Brain microvascular endothelial cell (primary cell): ENCODE data around the gene GNG11.
"Not testable (repeated sequence)": the region's sequence is repeated elsewhere in the genome, so short reads cannot be mapped to it uniquely, and the experiment has no call there.

ENCODE experiments used
- DNase-seq: peaks from one replicate; pipeline ENCODE4 v3.0.0-alpha.2; 2020
- H3K27ac ChIP-seq: fragments of 250-450 bp; sonication (Bioruptor Pico); 2 replicates; pipeline ENCODE4 v1.5.1; 2020; ENCODE audit warnings: mild to moderate bottlenecking, moderate library complexity
- H3K27me3 ChIP-seq: fragments of 250-450 bp; sonication (Bioruptor Pico); replicated peaks from 2 replicates; pipeline ENCODE4 v1.5.1; 2020; ENCODE audit warnings: mild to moderate bottlenecking
- H3K36me3 ChIP-seq: fragments of 250-450 bp; sonication (Bioruptor Pico); replicated peaks from 2 replicates; pipeline ENCODE4 v1.5.1; 2020; ENCODE audit warnings: mild to moderate bottlenecking
- H3K4me3 ChIP-seq: 2 replicates; pipeline ENCODE4 v1.5.1; 2011; ENCODE audit warnings: low read depth, mild to moderate bottlenecking, control low read depth, low read length, moderate library complexity
- in situ Hi-C: cut with HindIII; loops from 2 replicates; pipeline ENCODE4 v1.10.0; 2017; ENCODE audit warnings: low sequenced_read_pairs, low pct_ligation_motif_present
- TF ChIP-seq, protein P1 (sequence below): IDR thresholded peaks from 2 replicates; pipeline ENCODE4 v1.5.1; 2011; ENCODE audit warnings: low read depth, mild to moderate bottlenecking, moderate library complexity, low read length, control low read depth, inconsistent platforms; ENCODE audit errors: missing control alignments

Gene GNG11

DNA sequence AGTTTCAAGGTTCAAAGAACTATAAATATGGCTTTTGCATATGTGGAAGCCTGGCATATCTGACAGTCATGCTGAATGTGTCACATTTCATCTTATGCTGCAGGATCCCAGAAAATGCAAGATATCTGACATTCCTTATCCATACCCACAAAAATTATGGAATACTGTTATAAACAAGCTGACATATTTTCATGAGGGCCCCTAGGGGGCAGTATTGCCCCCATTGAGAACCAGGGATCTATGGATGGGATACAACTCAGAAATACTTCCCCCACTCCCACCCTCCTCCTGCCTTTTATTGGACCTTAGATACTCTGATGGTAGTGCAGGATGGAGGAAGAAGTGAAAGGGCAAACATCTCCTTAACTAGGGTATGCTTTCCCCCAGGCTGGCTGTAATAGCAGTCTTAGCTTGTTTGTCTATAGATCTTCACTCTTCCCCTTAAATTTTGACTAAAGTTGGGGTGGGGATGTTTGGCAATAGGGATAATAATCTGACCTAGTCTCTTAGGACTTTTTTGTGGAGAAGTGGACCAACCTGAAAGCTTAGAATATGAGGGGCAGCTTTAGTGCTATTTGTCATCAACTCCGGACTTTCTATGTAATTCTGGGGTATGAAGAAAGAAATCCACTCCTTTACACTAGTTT lies 18.6 kb upstream of the GNG11 start:
- no peaks in the 10 kb centered on the region for H3K27me3 ChIP-seq
- in situ Hi-C loops: no loop called here
- TF ChIP-seq, protein P1, sequence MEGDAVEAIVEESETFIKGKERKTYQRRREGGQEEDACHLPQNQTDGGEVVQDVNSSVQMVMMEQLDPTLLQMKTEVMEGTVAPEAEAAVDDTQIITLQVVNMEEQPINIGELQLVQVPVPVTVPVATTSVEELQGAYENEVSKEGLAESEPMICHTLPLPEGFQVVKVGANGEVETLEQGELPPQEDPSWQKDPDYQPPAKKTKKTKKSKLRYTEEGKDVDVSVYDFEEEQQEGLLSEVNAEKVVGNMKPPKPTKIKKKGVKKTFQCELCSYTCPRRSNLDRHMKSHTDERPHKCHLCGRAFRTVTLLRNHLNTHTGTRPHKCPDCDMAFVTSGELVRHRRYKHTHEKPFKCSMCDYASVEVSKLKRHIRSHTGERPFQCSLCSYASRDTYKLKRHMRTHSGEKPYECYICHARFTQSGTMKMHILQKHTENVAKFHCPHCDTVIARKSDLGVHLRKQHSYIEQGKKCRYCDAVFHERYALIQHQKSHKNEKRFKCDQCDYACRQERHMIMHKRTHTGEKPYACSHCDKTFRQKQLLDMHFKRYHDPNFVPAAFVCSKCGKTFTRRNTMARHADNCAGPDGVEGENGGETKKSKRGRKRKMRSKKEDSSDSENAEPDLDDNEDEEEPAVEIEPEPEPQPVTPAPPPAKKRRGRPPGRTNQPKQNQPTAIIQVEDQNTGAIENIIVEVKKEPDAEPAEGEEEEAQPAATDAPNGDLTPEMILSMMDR: peak; percentile 86

DNA sequence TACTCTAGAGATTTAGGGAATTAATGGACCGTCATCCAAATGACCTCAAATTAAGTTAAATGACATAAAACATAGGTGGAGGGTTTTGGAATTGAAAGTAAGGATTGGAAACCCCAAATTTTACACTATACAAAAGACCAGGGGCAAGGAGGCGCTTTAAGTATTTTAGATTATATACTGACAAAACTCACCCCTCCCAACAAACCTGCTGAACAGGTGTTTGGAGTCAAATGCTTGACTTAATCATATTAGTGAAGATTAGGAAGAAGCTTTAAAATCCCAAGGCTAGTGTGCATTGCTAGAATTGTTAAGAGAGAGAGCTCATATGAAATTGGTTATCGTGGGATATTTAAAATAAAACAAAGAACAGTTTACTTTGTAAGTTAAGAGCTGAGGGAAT lies 15.3 kb upstream of the GNG11 start, which contains the start of gene GNGT1:
Gene GNGT1, plus strand, starts transcription at position 301 of the 400 bp plus-strand sequence. CDS start 180 bp downstream, outside the sequence.
- Histone ChIP-seq H3K27ac (no peak within 1 kb of the TSS), H3K27me3 (no peaks in the 10 kb centered on the region), H3K4me3 (no peak within 1 kb of the TSS), H3K36me3 (no peaks in the 10 kb centered on the region)
- DNase-seq: no peak
- TF ChIP-seq, protein P1: no peak
- in situ Hi-C loops: no loop called here

More for the DNA sequence above, 18.6 kb upstream of the GNG11 start:
- no peak for DNase-seq
- H3K27ac ChIP-seq: no peak overlapping the region
- H3K4me3 ChIP-seq: no peak overlapping the region
- no peaks in the 10 kb centered on the region for H3K36me3 ChIP-seq

DNA sequence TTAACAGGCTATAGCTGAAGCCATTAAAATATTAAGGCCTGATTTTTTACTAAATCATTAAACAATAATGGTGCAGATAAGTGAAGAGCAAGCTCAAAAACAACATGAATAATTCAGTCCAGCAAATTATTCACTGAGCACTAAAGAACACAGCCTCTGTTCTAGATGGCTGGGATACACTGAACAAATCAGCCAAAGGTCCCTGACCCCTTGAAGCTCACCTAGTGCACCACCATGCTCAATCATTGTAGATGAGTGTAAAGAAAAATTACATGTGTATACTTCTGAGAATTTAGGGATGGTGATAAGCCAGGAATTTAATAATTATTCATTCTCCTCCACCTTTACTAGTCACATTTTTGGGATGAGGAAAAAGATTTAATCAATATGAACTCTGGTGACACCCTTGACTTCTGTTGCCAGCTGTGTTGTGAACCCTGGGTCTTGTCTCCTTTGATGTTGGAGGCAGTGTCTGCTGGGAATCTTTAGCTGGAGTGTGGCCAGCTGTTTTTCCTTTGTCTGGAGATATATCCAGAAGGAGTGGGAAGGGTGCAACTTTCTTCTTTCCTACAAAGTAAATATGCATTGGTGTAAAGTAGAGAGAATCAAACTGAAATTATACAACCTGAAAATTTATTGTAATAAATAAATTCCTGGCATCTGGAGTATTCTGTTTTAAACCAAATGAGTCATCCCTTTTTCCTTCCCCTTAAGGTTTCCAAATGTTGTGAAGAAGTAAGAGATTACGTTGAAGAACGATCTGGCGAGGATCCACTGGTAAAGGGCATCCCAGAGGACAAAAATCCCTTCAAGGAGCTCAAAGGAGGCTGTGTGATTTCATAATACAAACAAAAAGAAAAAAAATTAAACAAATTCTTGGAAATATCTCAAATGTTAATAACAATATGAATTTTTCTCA lies 11.2 kb upstream of the GNG11 start:
- in situ Hi-C loops: no loop called here
- no peak for DNase-seq
- TF ChIP-seq, protein P1: no peak
- no peaks in the 10 kb centered on the region for H3K27me3 ChIP-seq
- H3K36me3 ChIP-seq: no peaks in the 10 kb centered on the region
- H3K27ac ChIP-seq: no peak overlapping the region
- no peak overlapping the region for H3K4me3 ChIP-seq

DNA sequence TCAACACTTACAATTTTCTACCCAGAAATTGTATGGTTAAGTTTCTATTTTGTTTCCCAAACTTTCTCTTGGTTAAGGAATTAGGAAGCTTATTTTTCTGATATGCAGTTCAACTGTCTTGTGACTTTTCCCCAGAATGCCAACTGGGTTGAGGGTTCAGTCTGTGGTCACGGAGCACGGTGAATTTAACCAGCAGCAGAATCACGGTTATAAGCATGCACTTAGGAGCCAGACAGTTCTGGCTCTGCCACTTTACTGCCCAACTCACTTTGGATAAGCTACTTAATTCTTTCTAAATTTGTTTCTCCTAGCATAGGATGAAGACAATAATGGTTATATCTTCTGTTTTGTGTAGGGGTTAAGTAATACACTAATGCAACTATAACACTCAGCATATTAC lies 10.3 kb upstream of the GNG11 start:
- H3K27ac ChIP-seq, H3K27me3 ChIP-seq, H3K36me3 ChIP-seq, in situ Hi-C loops, DNase-seq, H3K4me3 ChIP-seq: not testable (repeated sequence)

DNA sequence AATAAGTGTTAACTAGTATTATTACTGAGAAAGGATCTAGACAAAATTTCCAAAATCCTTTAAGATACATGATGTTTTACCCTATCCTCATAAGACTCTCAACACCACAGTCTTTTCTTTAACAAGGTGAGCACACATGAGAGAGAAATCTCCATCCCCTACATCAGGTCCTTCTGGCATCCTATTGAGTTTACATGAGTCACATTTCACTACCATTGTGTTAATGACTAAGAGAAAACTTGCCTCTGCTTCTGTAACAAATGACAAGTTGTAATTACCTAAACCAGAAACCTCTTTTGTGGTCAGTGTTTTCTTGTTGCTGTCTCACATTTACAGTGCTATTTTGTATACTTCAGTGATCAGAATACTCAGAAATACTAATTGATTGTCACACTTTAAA lies 9.9 kb upstream of the GNG11 start:
- H3K36me3 ChIP-seq, in situ Hi-C loops, DNase-seq, H3K27ac ChIP-seq, H3K27me3 ChIP-seq, H3K4me3 ChIP-seq: not testable (repeated sequence)

DNA sequence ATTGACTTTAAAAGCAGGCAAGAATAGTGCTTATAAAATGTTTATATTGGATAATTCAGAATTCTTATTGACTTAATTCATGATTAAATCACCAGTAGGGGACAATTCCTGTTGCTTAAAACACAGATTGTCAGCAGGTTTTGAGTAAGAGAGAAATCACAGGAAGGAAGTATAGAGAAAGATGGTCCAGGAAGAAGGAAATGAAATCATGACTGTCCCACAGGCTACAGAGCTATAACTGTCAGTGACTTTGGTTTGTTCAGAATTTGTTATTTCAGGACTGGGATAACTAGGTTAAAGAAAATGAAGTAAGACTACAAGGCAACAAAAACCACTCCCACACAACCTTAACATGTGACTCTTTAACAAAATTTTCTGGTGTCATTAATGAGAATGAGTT lies 8.3 kb upstream of the GNG11 start:
- TF ChIP-seq, protein P1: no peak
- no peak for DNase-seq
- Histone ChIP-seq H3K27me3 (no peaks in the 10 kb centered on the region), H3K27ac (no peak overlapping the region), H3K36me3 (no peaks in the 10 kb centered on the region), H3K4me3 (no peak overlapping the region)
- in situ Hi-C loops: no loop called here
